DND-41 (cell line): ENCODE results near the gene AKT1S1.

Source experiments
- ATAC-seq: fragments of 200-7000 bp; cut with Tn5 transposase; 3 replicates; pipeline ENCODE4 v1.9.1; 2021; ENCODE audit warnings: low read depth; ENCODE audit not compliant: insufficient read depth
- DNase-seq: peaks from one replicate; pipeline ENCODE4 v3.0.0-alpha.2; 2020
- H2AFZ ChIP-seq: 2 replicates; pipeline ENCODE4 v1.6.0; 2012; ENCODE audit warnings: low read depth, low read length
- H3K27ac ChIP-seq: 2 replicates; pipeline ENCODE4 v1.5.1; 2012; ENCODE audit warnings: low read length, inconsistent platforms
- H3K27me3 ChIP-seq: fragments of 200-600 bp; sonication (generic); 2 replicates; pipeline ENCODE4 v1.6.0; 2012; ENCODE audit warnings: low read length, mild to moderate bottlenecking, inconsistent platforms; ENCODE audit not compliant: insufficient read depth, poor library complexity
- H3K36me3 ChIP-seq: 2 replicates; pipeline ENCODE4 v1.5.1; 2012; ENCODE audit warnings: low read length, inconsistent platforms; ENCODE audit not compliant: insufficient read depth
- H3K4me1 ChIP-seq: 2 replicates; pipeline ENCODE4 v1.5.1; 2012; ENCODE audit warnings: mild to moderate bottlenecking, low read length; ENCODE audit not compliant: insufficient read depth
- H3K4me2 ChIP-seq: 2 replicates; pipeline ENCODE4 v1.6.0; 2012; ENCODE audit warnings: mild to moderate bottlenecking, moderate library complexity, low read length, inconsistent platforms; ENCODE audit not compliant: insufficient read depth
- H3K4me3 ChIP-seq, 2 experiments: fragments of 200-600 bp in 1 of 2; shearing (Covaris generic) in 1 of 2; 2 replicates each; pipeline ENCODE4 v1.5.1; 2012 to 2016; ENCODE audit warnings: inconsistent platforms in 2 of 2, low read length in 2 of 2, mild to moderate bottlenecking in 2 of 2, low read depth in 1 of 2, moderate library complexity in 1 of 2
- H3K79me2 ChIP-seq: 2 replicates; pipeline ENCODE4 v1.6.0; 2012; ENCODE audit warnings: low read length, inconsistent platforms; ENCODE audit not compliant: insufficient read depth
- H3K9ac ChIP-seq: 2 replicates; pipeline ENCODE4 v1.6.0; 2012; ENCODE audit warnings: low read depth, mild to moderate bottlenecking, inconsistent platforms, low read length, moderate library complexity
- H3K9me3 ChIP-seq: 2 replicates; pipeline ENCODE4 v1.5.1; 2012; ENCODE audit warnings: low read length, moderate library complexity, mild to moderate bottlenecking, inconsistent platforms; ENCODE audit not compliant: insufficient read depth, severe bottlenecking
- H4K20me1 ChIP-seq: 2 replicates; pipeline ENCODE4 v1.6.0; 2012; ENCODE audit warnings: low read length; ENCODE audit not compliant: insufficient read depth
- EZH2 ChIP-seq: IDR thresholded peaks from 3 replicates; pipeline ENCODE4 v1.6.1; 2012; ENCODE audit warnings: borderline replicate concordance, low read depth, mild to moderate bottlenecking, moderate library complexity, low read length, inconsistent platforms; ENCODE audit not compliant: severe bottlenecking
- TF ChIP-seq, protein P1 (sequence below): IDR thresholded peaks from 2 replicates; pipeline ENCODE4 v1.5.1; 2012; ENCODE audit warnings: borderline replicate concordance, low read length, moderate library complexity, mild to moderate bottlenecking; ENCODE audit not compliant: poor library complexity, severe bottlenecking; ENCODE audit errors: extremely low read depth

Gene AKT1S1

DNA sequence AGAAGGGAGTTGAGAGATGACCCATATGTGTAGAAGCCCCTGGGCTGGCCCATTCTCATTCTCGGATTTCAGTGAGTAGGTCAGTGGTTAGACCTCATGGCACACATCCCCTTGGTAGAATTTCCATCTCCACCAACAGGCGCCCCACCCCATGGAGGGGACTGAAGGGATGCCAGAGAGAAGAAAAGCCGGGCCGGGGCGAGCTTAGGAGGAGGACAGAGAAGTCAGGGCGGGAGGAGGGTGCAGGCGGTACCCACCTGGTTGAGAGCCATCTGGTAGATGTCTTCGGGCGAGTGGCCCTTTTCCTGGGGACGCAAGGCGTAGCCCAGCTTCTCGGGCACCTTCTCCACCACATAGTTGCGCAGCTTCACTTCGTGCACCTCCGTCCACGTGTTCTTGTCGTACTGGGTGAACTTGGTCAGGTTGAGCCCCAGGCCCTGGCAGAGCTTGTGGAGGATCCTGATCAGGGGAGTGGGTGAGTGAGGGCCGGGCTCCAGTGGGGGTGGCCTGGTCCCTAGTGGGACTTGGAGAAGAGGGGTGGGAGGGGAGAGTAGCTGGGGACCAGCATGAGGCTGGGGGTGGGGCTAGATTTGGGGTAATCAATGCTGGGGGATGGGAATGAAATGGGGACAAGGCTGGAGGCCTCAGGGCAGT, 17.0 kb upstream of the AKT1S1 start:
- H3K4me1 ChIP-seq: peaks cover 7% of the 10 kb centered on the region; the same call in 1 of the 2 replicates
- no peak overlapping the region for H3K27ac ChIP-seq
- no peak overlapping the region for H3K4me3 ChIP-seq
- H3K79me2 ChIP-seq: no peaks in the 10 kb centered on the region
- no peak overlapping the region for H3K9ac ChIP-seq
- no peaks in the 10 kb centered on the region for H3K36me3 ChIP-seq
- no peak overlapping the region for H2AFZ ChIP-seq
- no peak for DNase-seq
- H3K27me3 ChIP-seq: no peaks in the 10 kb centered on the region
- no peak for ATAC-seq
- H3K4me2 ChIP-seq: no peak overlapping the region
- TF ChIP-seq EZH2: no peak
- TF ChIP-seq, protein P1, sequence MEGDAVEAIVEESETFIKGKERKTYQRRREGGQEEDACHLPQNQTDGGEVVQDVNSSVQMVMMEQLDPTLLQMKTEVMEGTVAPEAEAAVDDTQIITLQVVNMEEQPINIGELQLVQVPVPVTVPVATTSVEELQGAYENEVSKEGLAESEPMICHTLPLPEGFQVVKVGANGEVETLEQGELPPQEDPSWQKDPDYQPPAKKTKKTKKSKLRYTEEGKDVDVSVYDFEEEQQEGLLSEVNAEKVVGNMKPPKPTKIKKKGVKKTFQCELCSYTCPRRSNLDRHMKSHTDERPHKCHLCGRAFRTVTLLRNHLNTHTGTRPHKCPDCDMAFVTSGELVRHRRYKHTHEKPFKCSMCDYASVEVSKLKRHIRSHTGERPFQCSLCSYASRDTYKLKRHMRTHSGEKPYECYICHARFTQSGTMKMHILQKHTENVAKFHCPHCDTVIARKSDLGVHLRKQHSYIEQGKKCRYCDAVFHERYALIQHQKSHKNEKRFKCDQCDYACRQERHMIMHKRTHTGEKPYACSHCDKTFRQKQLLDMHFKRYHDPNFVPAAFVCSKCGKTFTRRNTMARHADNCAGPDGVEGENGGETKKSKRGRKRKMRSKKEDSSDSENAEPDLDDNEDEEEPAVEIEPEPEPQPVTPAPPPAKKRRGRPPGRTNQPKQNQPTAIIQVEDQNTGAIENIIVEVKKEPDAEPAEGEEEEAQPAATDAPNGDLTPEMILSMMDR: no peak
- H4K20me1 ChIP-seq: no peaks in the 10 kb centered on the region
- H3K9me3 ChIP-seq: no peaks in the 10 kb centered on the region

DNA sequence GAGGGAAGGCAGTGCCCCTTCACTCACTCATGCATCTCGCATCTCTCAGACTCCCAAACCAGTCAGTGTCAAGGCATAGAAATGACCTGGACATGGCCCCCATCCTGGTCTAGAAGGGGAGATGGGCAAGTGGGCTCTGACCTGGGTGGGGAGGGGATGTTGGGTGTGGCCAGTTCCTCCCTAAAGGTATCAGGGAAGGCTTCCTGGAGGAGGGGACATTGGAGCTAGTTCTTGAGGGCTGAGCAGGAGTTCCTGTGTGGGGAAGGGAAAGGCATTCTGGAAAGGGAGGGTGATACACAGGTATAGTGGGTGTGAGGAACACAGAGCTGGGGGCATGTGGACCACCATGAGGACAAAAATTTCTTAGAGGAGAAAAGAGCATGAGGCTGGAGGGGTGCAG, 15.6 kb upstream of the AKT1S1 start:
- peaks cover 7% of the 10 kb centered on the region; the same call in 1 of the 2 replicates for H3K4me1 ChIP-seq
- H3K79me2 ChIP-seq: no peaks in the 10 kb centered on the region
- ATAC-seq (no peak), DNase-seq (no peak)
- no peaks in the 10 kb centered on the region for H3K27me3 ChIP-seq
- no peak overlapping the region for H2AFZ ChIP-seq
- no peaks in the 10 kb centered on the region for H3K9me3 ChIP-seq
- H4K20me1 ChIP-seq: no peaks in the 10 kb centered on the region; the same call in 1 of the 2 replicates
- TF ChIP-seq, protein P1: no peak
- no peak for TF ChIP-seq EZH2
- no peak overlapping the region for H3K9ac ChIP-seq
- no peak overlapping the region for H3K4me2 ChIP-seq
- H3K4me3 ChIP-seq: no peak overlapping the region
- no peaks in the 10 kb centered on the region; the same call in 1 of the 2 replicates for H3K36me3 ChIP-seq
- H3K27ac ChIP-seq: no peak overlapping the region

DNA sequence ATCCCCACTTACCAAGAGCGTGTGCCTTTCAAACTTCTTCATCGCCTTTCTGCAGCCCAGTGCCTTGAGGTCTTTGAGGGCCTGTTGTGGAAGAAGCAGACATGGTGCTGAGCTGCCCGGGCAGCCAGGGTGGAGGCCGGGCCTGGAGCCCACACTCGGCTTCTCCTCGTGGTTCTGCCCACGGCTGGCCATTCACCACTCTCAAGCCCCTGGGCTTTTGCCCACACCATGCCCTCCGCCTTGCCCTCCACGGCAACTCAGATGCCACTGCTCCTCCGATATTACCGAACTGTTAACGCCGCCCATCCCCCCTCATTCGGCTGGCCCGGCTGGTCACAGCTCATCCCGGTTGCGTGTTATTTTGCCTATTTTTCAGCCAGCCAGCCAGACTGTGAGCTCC, 14.2 kb upstream of the AKT1S1 start:
- H3K4me3 ChIP-seq: no peak overlapping the region
- DNase-seq (no peak), ATAC-seq (no peak)
- TF ChIP-seq, protein P1: no peak
- TF ChIP-seq EZH2: no peak
- H3K4me1 ChIP-seq: no peaks in the 10 kb centered on the region
- no peak overlapping the region for H3K4me2 ChIP-seq
- peaks cover under 1% of the 10 kb centered on the region; the same call in 1 of the 2 replicates for H3K36me3 ChIP-seq
- H3K27ac ChIP-seq: no peak overlapping the region
- no peaks in the 10 kb centered on the region for H3K9me3 ChIP-seq
- H4K20me1 ChIP-seq: no peaks in the 10 kb centered on the region; the same call in 1 of the 2 replicates
- H3K9ac ChIP-seq: no peak overlapping the region
- no peaks in the 10 kb centered on the region for H3K79me2 ChIP-seq
- no peak overlapping the region for H2AFZ ChIP-seq
- H3K27me3 ChIP-seq: no peaks in the 10 kb centered on the region
